SH-SY5Y (cell line): ENCODE data around the gene GDF7.

Source experiments
- GATA2 ChIP-seq: IDR thresholded peaks from 2 replicates; pipeline ENCODE4 v1.6.1; 2011; ENCODE audit warnings: mild to moderate bottlenecking, low read depth, low read length
- GATA3 ChIP-seq: IDR thresholded peaks from 2 replicates; pipeline ENCODE4 v1.6.1; 2011; ENCODE audit warnings: low read depth, mild to moderate bottlenecking, low read length, moderate library complexity

Gene GDF7

GRCh38 chr2:20693317-20693716, 26.4 kb downstream of the GDF7 start:
- TF ChIP-seq GATA2 (no peak), GATA3 (no peak)

- TF ChIP-seq GATA2 (no peak), GATA3 (no peak)
These were observed 29.4 kb downstream of the GDF7 start for GRCh38 chr2:20696366-20696765.

- TF ChIP-seq GATA3 (no peak), GATA2 (no peak)
These were observed 30.5 kb downstream of the GDF7 start for GRCh38 chr2:20697322-20697934.

GRCh38 chr2:20698916-20699613, 32.1 kb downstream of the GDF7 start:
- TF ChIP-seq GATA2, result no peak
- no peak for TF ChIP-seq GATA3

GRCh38 chr2:20702563-20702962, 35.6 kb downstream of the GDF7 start:
- TF ChIP-seq GATA3 (no peak), GATA2 (no peak)

GRCh38 chr2:20704886-20705285, 37.9 kb downstream of the GDF7 start:
- TF ChIP-seq GATA3 (no peak), GATA2 (no peak)

GRCh38 chr2:20706217-20706616, 39.3 kb downstream of the GDF7 start:
- TF ChIP-seq GATA3 (no peak), GATA2 (no peak)

- TF ChIP-seq GATA3, result no peak
- TF ChIP-seq GATA2, result no peak
These were observed 39.8 kb downstream of the GDF7 start for GRCh38 chr2:20706786-20707185.

- TF ChIP-seq GATA2 (no peak), GATA3 (no peak)
These were observed 40.7 kb downstream of the GDF7 start for GRCh38 chr2:20707601-20708000.

GRCh38 chr2:20717641-20718040, 50.7 kb downstream of the GDF7 start:
- TF ChIP-seq GATA2, result no peak
- TF ChIP-seq GATA3, result no peak

GRCh38 chr2:20722592-20723240, 55.8 kb downstream of the GDF7 start:
- TF ChIP-seq GATA3 (no peak), GATA2 (no peak)

GRCh38 chr2:20723543-20723942, 56.6 kb downstream of the GDF7 start:
- no peak for TF ChIP-seq GATA2
- TF ChIP-seq GATA3, result no peak

GRCh38 chr2:20724500-20725053, 57.6 kb downstream of the GDF7 start:
- no peak for TF ChIP-seq GATA3
- no peak for TF ChIP-seq GATA2

GRCh38 chr2:20725782-20726181, 58.8 kb downstream of the GDF7 start:
- TF ChIP-seq GATA2 (peak; percentile 82), GATA3 (peak; percentile 82)
